GM19468 (cell line): ENCODE data around the gene S100A16.
"Not testable (repeated sequence)": the region's sequence is repeated elsewhere in the genome, so short reads cannot be mapped to it uniquely, and the experiment has no call there.

Experiments
- ATAC-seq: cut with Tn5 transposase; IDR thresholded peaks from one replicate; pipeline ENCODE4 v1.9.1; 2021; ENCODE audit warnings: mild to moderate bottlenecking, moderate library complexity, moderate number of reproducible peaks; ENCODE audit not compliant: unreplicated experiment; ENCODE audit errors: extremely low read depth

The S100A16 gene

DNA sequence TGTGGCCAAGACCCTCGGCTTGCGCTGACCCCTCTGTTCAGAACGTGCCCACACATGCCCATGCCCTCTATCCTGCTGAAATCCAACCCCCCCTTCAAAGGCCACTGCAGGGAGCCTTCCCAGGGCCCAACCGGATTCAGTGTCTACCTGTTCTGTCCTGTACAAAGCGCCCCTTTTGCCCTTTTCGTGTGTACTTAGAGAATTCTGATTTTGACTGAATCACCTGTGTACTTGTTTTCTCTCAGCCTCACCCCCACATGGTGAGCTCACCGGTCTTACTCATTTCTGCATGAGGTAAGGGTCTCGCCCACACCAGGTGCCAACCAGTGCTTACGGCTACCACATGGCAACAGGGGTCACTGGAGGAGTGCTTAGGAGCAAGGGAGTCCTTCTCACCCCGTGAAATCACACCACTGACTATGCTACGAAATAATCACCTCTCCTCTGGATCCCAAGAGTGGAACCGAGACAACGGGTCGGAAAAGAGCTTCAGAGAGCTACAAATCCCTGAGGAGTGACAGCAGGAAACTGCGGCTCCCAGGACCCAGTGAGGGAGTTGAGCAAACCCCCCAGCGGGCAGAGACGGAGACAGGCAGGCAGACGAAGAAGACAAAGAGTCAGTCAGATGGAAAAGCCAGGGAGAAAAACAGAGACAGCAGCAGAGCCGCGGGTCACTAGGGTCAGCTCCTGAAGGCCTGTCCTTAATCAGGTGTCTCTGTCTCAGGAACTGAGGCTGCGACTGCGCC lies 45.1 kb downstream of the S100A16 start:
- ATAC-seq, result no peak

DNA sequence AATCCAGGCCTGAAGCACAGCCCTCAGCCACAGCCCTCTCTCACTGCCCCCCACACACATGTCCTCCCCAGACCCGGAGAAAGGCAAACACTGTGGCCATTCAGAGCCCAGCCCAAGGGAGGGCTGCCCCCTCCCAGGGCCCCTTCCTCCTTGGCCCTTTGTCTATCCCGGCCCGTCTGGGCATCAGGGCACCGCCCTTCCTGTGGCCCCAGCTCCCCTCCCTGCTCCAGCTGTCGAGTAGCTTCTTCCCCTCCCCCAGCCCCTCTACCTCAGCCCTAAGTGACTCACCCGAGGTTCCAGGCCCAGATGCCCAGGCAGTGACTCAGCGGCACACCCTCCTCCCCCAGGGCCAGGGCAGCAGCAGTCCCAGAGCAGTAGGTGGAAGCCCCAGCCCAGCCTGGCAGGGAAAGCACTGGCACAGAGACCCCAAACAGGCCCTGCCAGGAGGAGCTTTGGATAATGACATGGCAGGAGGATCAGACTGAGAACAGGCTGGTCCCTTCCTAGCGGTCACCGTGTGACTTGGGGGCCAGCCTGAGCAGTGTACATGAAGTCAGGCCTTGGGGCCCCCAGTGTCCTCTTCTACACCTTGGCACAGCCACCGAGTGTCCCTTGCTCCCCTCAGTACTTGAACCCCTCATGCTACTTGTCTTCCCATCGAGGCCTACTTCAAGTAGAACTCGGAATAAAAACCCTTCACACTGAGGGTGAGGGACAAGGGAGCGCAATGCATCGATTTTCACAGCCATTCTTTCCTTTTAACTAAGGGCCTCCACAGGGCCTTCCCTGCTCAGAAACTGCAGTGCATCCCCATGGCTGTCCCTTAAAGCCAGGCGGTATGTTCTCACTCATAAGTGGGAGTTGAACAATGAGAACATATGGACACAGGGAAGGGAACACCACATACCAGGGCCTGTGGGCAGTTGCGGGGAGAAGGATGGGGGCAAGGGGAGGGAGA lies 46.2 kb downstream of the S100A16 start:
- no peak for ATAC-seq

DNA sequence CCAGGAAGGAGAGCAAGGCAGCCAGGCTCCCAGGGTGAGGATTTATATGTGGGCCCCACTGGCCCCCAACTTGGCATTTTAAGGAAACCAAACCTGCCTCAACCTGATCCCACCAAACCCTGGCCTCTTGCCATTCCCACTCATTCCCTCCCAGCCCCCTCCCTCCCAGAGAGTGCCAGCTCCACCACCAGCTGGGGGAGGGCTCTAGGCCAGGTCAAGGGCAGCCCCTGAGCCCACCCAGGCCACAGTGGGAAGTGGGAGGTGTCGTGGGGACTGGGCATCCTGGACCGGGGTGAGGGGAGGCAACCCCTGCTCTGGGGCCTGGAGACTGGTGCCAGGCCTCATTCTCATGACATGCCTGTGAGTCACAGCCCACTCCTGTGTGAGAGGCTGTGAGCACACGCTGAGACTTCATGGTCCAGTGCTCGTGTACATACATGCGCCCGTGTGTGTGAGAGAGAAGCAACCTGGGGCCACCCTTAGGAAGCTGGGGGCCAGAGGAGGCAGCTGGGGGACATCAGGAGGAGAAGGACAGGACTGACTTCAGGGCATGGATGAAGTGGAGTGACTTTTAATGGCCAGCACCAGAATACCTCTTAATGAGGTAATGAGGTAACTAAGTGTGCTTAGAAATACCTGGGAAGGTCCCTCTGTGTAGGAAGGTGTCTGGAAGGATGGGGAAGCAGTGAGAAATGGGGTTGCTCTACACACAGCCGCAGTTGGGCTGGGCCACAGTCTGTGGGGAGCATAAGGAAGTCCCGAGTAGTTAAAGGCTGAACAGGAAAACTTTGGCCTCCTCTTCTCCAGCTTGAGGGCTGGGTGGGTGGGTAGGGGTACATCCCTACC lies 47.2 kb downstream of the S100A16 start, which contains the start of gene S100A2:
Gene S100A2, minus strand, starts transcription at position 316 of the 846 bp plus-strand sequence. CDS start 1,967 bp downstream, outside the sequence.
- no peak for ATAC-seq

DNA sequence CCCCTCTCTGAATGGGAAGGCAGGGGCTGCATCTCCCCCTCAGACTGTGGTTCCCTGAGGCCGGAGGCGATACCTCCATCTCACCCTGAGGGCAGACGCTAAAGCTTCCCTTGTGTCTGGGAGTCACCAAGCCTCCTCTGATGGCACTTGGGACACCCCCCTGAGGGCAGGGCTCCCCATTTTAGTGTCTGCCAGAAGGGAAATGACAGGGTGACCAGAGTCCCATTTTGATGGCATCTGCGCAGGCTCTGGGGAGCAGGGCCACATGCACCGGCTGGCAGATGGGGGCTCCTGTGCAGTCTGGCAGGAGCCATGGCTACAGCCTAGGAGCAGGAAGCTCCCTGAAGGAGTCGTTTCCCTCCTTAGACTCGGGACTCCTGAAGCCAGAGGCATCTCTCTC lies 48.9 kb downstream of the S100A16 start:
- ATAC-seq, result no peak

DNA sequence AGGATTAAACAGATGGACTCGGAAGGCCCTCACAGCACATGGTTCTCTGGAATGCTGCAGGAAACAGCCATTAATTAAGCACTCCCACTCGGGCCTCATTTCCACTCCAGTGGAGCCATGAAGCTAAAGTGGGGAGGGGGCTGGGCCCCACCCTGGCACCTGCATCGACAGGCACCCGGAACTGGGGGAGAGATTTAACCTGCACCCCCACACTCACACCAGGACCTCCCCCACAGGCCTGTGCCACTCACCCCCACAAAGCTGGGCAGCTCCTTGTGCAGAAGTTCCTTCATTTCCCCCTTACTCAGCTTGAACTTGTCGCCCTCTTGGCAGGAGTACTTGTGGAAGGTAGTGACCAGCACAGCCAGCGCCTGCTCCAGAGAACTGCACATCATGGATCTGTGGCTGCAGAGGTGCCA lies 49.4 kb downstream of the S100A16 start:
- ATAC-seq, result no peak

DNA sequence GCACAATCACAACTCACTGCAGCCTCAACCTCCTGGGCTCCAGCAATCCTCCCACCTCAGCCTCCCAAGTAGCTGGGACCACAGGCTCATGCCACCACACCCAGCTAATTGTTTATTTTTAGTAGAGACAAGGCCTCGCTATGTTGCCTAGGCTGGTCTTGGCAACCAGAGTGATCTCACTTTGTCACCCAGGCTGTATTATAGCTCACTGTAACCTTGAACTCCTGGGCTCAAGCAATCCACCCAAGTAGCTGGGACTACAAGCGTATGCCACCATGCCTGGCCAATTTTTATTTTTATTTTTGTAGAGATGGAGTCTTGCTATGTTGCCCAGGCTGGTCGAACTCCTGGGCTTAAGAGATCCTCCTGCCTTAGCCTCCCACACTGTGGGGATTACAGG lies 50.9 kb downstream of the S100A16 start:
- ATAC-seq, result not testable (repeated sequence)

DNA sequence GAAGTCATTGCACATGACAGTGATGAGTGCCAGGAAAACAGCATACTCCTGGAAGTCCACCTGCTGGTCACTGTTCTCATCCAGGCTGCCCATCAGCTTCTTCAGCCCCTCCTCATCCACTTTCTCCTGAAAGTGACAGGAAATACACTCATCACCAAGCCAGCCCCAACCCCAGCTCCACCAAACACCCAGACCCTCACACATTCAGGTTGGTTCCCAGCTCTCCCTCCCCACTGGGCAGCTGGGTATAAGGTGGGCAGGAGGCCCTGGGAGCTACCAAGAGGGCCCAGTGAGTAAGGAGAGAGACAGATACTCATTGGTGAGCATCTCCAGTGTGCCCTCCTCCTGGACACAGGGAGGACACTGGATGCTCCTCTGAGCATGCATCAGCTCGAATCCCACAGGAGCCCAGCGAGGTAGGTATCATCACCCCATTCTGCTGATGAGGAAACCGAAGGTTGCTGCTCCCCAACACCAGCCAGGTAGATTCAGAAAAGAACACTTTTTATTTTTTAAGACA lies 51.4 kb downstream of the S100A16 start:
- no peak for ATAC-seq

DNA sequence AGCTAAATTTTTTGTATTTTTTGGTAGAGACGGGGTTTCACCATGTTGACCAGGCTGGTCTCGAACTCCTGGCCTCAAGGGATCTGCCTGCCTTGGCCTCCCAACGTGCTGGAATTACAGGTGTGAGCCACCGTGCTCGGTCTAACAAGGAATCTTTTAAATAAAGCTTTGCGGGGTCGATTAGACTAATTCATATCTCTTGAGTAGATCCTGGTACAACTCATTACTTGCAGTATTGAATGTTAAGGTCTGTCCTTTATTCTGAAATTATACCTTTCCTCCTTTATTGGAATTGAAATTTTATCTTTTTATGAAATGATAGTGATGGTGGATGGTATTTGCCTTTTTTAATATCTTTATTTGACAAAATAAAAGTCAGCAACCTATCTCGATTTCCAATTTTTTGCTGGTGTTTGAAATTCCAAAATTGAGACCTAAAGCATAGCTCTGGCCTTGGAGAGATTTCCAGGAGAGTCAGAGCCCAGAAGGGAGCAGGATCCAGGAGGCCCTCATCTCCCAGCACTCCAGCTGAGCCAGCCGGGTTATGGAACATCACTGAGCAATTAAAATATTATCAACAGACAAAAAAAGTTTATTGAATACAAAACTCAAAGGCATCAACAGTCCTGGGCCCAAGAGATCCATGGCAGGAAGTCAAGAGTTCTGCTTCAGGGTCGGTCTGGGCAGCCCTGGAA lies 52.0 kb downstream of the S100A16 start:
- ATAC-seq, result no peak

DNA sequence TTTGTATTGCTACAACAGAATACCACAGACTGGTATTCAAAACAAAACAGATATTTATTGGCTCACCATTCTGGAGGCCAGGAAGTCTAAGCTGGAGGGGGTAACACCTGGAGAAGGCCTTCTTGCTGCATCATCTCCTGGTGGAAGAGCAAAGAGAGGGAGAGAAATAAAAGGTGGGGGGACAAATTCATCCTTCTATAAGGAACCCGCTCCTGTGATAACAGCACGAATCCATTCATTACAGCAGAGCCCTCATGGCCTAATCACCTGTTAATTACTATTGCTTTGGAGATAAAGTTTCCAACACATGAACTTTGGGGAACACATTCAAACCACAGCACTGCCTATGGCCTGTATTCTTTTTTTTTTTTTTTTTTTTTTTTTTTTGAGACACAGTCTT lies 52.7 kb downstream of the S100A16 start:
- ATAC-seq, result no peak

DNA sequence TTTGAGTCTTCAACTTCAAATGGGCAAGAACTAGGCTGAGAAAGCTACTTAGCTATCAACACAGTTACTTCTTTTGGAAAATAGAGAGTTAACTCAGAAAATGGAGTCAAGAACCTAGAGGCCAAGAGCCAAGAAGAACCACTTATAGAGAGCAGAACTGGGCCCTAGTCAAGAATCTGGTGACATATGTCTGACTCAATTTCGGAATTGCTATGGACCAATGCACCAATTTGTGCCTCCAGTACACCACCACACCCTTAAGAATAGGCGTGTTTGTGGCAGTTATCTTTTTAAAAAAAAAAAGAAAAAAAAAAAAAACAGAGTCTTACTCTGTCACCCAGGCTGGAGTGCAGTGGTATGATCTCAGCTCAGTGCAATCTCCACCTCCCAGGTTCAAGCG lies 55.1 kb downstream of the S100A16 start:
- no peak for ATAC-seq
